Osteocyte (in vitro differentiated cells): ENCODE results near the gene RPRD1A. TPM values are rescaled to one million over a fixed set of nuclear protein-coding genes. Genes with fewer than 3 reads are reported as not detected.

ENCODE experiments used
- DNase-seq: peaks from one replicate; pipeline ENCODE4 v3.0.0; 2021; ENCODE audit warnings: mixed read lengths; ENCODE audit not compliant: unreplicated experiment; ENCODE audit errors: extremely low spot score
- H3K27ac Mint-ChIP-seq: one replicate; pipeline ENCODE4 v1.8.0; 2021; ENCODE audit warnings: mild to moderate bottlenecking, mixed read lengths; ENCODE audit not compliant: unreplicated experiment
- H3K27me3 Mint-ChIP-seq: one replicate; pipeline ENCODE4 v1.8.0; 2021; ENCODE audit warnings: mixed read lengths; ENCODE audit not compliant: unreplicated experiment
- H3K36me3 Mint-ChIP-seq: one replicate; pipeline ENCODE4 v1.8.0; 2021; ENCODE audit warnings: mixed read lengths; ENCODE audit not compliant: unreplicated experiment
- H3K4me1 Mint-ChIP-seq: one replicate; pipeline ENCODE4 v1.8.0; 2021; ENCODE audit warnings: mixed read lengths; ENCODE audit not compliant: unreplicated experiment
- H3K4me3 Mint-ChIP-seq: one replicate; pipeline ENCODE4 v1.8.0; 2021; ENCODE audit warnings: mild to moderate bottlenecking, moderate library complexity, mixed read lengths; ENCODE audit not compliant: unreplicated experiment
- H3K9me3 Mint-ChIP-seq: one replicate; pipeline ENCODE4 v1.8.0; 2021; ENCODE audit warnings: mixed read lengths; ENCODE audit not compliant: unreplicated experiment
- total RNA-seq: library from RNA; stranded (reverse); gene quantifications from 2 replicates; pipeline ENCODE4 v1.2.1, GENCODE V29; 2021
- TF ChIP-seq, protein P1 (sequence below): fragments of 200-600 bp; sonication (generic); IDR thresholded peaks from 2 replicates; pipeline ENCODE4 v1.5.0; 2021; ENCODE audit warnings: antibody characterized with exemption, mild to moderate bottlenecking, moderate library complexity

RPRD1A gene
- total RNA-seq, 1 donor from 2014 or later, result 41.9 TPM

DNA sequence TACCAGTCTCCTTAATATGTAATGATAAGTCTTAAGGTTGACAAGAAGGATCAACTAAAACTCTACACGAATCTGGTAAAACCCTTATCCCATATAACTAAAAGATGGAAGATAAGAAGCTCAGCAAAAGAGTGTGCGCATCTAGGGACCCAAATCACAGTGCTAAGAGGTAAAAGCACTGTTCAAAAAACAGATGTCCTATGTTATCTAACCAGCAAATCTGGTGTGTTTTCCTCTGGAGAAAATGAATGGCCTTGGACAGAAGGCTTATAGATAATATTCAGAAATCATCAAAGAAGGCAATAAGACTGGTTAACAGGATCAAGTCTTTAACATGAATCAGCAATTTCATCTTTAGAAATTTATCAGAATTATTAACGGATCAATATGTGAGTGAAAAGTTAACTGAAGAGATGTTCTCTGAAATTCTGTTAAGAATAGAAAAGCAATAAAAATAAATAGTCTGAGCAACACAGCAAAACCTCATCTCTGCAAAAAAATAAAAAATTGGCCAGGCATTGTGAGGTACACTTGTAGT is 47.1 kb downstream of the RPRD1A start:
- Mint-ChIP-seq H3K27me3 (no peaks in the 10 kb centered on the region), H3K4me3 (no peak overlapping the region), H3K36me3 (peaks cover 1% of the 10 kb centered on the region), H3K4me1 (peaks cover 2% of the 10 kb centered on the region), H3K9me3 (no peaks in the 10 kb centered on the region), H3K27ac (no peak overlapping the region)
- no peak for DNase-seq
- TF ChIP-seq, protein P1, sequence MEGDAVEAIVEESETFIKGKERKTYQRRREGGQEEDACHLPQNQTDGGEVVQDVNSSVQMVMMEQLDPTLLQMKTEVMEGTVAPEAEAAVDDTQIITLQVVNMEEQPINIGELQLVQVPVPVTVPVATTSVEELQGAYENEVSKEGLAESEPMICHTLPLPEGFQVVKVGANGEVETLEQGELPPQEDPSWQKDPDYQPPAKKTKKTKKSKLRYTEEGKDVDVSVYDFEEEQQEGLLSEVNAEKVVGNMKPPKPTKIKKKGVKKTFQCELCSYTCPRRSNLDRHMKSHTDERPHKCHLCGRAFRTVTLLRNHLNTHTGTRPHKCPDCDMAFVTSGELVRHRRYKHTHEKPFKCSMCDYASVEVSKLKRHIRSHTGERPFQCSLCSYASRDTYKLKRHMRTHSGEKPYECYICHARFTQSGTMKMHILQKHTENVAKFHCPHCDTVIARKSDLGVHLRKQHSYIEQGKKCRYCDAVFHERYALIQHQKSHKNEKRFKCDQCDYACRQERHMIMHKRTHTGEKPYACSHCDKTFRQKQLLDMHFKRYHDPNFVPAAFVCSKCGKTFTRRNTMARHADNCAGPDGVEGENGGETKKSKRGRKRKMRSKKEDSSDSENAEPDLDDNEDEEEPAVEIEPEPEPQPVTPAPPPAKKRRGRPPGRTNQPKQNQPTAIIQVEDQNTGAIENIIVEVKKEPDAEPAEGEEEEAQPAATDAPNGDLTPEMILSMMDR, result no peak

DNA sequence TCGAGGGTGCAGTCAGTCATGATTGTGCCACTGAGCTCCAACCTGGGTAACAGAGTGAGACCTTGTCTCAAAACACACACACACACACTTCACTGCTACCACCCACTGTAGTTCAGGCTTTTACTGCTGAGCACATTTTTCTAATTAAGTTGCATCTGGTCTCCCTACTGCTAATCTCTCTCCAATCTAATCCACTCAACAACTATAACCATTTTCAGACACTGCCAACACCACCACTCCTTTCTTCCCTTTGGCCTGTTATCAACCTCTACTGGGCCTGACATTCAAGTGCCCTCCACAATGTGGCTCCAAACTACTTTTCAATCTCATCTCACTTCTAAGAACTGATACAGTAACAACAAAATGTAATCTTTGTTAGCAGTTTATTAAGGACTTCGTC is 50.1 kb downstream of the RPRD1A start:
- TF ChIP-seq, protein P1, result no peak
- Mint-ChIP-seq H3K27me3 (no peaks in the 10 kb centered on the region), H3K27ac (no peak overlapping the region), H3K4me1 (peaks cover 2% of the 10 kb centered on the region), H3K4me3 (no peak overlapping the region), H3K9me3 (no peaks in the 10 kb centered on the region), H3K36me3 (no peaks in the 10 kb centered on the region)
- DNase-seq, result no peak

DNA sequence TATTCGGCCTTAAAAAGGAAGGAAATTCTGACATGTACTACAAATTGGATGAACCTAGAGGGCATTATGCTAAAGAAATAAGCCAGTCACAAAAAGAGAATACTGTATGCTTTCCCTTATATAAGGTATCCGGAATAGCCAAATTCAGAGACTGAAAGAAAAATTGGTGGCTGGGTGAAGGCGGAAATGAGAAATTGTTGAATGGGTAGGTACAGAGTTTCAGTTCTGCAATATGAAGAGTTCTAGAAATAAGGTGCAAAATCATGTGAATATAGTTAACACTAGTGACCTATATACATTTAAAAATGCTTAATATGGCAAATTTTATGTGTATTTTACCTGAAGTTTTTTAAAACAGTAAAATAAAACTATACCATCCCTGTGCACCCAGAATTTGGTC is 51.7 kb downstream of the RPRD1A start:
- Mint-ChIP-seq H3K27me3 (no peaks in the 10 kb centered on the region), H3K27ac (no peak overlapping the region), H3K36me3 (no peaks in the 10 kb centered on the region), H3K4me3 (no peak overlapping the region), H3K9me3 (no peaks in the 10 kb centered on the region), H3K4me1 (peaks cover 2% of the 10 kb centered on the region)
- TF ChIP-seq, protein P1, result no peak
- no peak for DNase-seq

DNA sequence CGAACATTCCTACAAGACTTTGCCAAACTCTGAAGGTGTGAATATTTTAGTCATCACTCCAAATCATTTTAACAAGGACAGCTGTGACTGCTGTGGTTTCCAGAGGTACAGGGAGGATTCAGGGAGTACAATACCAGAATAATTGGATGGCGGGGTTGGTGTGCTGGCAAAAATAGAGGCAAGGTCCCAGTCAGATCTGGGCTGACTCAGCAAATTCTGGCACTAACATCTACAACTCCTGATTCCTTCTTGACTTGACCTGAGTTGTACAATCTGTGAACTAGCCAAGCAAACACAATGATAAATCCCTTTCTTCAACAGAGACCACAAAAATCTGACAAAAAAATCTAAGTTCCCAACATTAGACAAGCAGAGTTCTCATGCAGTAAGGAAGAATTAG is 54.5 kb downstream of the RPRD1A start:
- peaks cover 2% of the 10 kb centered on the region for H3K4me1 Mint-ChIP-seq
- H3K4me3 Mint-ChIP-seq, result no peak overlapping the region
- DNase-seq, result no peak
- H3K36me3 Mint-ChIP-seq, result no peaks in the 10 kb centered on the region
- H3K27ac Mint-ChIP-seq, result no peak overlapping the region
- no peaks in the 10 kb centered on the region for H3K27me3 Mint-ChIP-seq
- TF ChIP-seq, protein P1, result no peak
- H3K9me3 Mint-ChIP-seq, result no peaks in the 10 kb centered on the region

DNA sequence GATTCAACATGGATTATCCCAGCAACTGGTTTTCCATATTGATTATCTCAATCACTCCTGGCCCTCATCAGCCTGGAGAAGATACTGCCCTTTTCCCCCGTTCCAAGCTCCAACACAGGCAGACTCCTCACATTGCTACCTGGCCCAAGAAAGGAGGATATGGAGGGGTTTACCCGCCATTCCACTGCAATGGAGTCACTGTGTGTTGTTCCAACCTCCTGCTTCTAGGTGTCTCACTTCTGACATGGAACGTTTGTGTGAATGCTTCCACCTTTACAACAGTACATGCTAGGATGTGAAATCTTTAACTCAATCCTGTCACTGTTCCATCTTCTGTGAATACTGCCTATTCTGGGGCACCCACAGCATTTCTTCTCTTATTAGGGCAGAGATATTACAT is 58.1 kb downstream of the RPRD1A start:
- DNase-seq, result no peak
- Mint-ChIP-seq H3K9me3 (no peaks in the 10 kb centered on the region), H3K4me1 (no peaks in the 10 kb centered on the region), H3K4me3 (no peak overlapping the region), H3K36me3 (no peaks in the 10 kb centered on the region), H3K27ac (no peak overlapping the region), H3K27me3 (no peaks in the 10 kb centered on the region)
- TF ChIP-seq, protein P1, result no peak
